SK-N-SH (cell line): ENCODE data around the gene ZKSCAN5. TPM values are rescaled to one million over a fixed set of nuclear protein-coding genes. Genes with fewer than 3 reads are reported as not detected.

Experiments used
- CTCF ChIA-PET: fragments of 300-600, 350-600 bp; formaldehyde crosslinking; extraction: SDS; loops from one replicate; lab custom pipeline; 2021; lab: Yijun Ruan, JAX
- POLR2A ChIA-PET: fragments of 350-600 bp; sonication (Branson Sonifier 250); formaldehyde crosslinking; extraction: SDS; loops from one replicate; lab custom pipeline; 2020; ENCODE audit warnings: antibody characterized with exemption, inconsistent platforms; lab: Yijun Ruan, JAX
- DNase-seq: peaks from one replicate; pipeline ENCODE4 v3.0.0; 2012
- H2AFZ ChIP-seq: fragments of 200-600 bp; sonication (generic); 2 replicates; pipeline ENCODE4 v1.8.1; 2016; ENCODE audit warnings: antibody characterized with exemption, mild to moderate bottlenecking, low read depth
- H3F3A ChIP-seq: fragments of 200-600 bp; sonication (generic); replicated peaks from 2 replicates; pipeline ENCODE3; 2016; ENCODE audit warnings: antibody characterized with exemption, mild to moderate bottlenecking; ENCODE audit not compliant: insufficient read depth
- H3K27ac ChIP-seq, 2 experiments: fragments of 200-500 bp in 1 of 2; fragments of 200-600 bp in 1 of 2; sonication (Bioruptor generic) in 1 of 2; sonication (generic), shearing (Covaris generic) in 1 of 2; 2 replicates each; pipeline versions ENCODE4 v1.5.1 to v1.6.1; 2014 to 2016; ENCODE audit warnings: low read depth in 2 of 2, inconsistent platforms in 1 of 2, low read length in 1 of 2, mild to moderate bottlenecking in 1 of 2, mixed read lengths in 1 of 2
- H3K27me3 ChIP-seq: fragments of 200-600 bp; sonication (generic), shearing (Covaris generic); 2 replicates; pipeline ENCODE4 v1.6.1; 2016; ENCODE audit warnings: mixed run types; ENCODE audit not compliant: insufficient read depth
- H3K36me3 ChIP-seq, 2 experiments: fragments of 200-500 bp in 1 of 2; fragments of 200-600 bp in 1 of 2; sonication (Bioruptor generic) in 1 of 2; sonication (generic) in 1 of 2; replicated peaks in 1 of 2; 2 replicates each; pipeline versions ENCODE3 to v1.5.1; 2014 to 2016; ENCODE audit warnings: low read length in 1 of 2, mild to moderate bottlenecking in 1 of 2; ENCODE audit not compliant: insufficient read depth in 2 of 2, control insufficient read depth in 1 of 2
- H3K4me1 ChIP-seq, 2 experiments: fragments of 200-500 bp in 1 of 2; fragments of 200-600 bp in 1 of 2; sonication (Bioruptor generic) in 1 of 2; sonication (generic), shearing (Covaris generic) in 1 of 2; 2 replicates each; pipeline versions ENCODE4 v1.5.1 to v1.6.1; 2014 to 2016; ENCODE audit warnings: low read depth in 1 of 2, low read length in 1 of 2, mixed run types in 1 of 2; ENCODE audit not compliant: insufficient read depth in 2 of 2, control insufficient read depth in 1 of 2
- H3K4me2 ChIP-seq: fragments of 200-600 bp; sonication (generic), shearing (Covaris generic); 2 replicates; pipeline ENCODE4 v1.6.1; 2017; ENCODE audit warnings: mixed run types
- H3K4me3 ChIP-seq, 2 experiments: fragments of 200-500 bp in 1 of 2; fragments of 200-600 bp in 1 of 2; sonication (Bioruptor generic) in 1 of 2; sonication (generic), shearing (Covaris generic) in 1 of 2; 2 replicates each; pipeline versions ENCODE4 v1.5.1 to v1.8.1; 2014 to 2016; ENCODE audit warnings: low read depth in 2 of 2, inconsistent platforms in 1 of 2, low read length in 1 of 2, mild to moderate bottlenecking in 1 of 2, mixed read lengths in 1 of 2, moderate library complexity in 1 of 2
- H3K79me2 ChIP-seq: fragments of 200-600 bp; sonication (generic); 2 replicates; pipeline ENCODE4 v1.8.1; 2017; ENCODE audit warnings: mild to moderate bottlenecking; ENCODE audit not compliant: insufficient read depth
- H3K9ac ChIP-seq: fragments of 200-600 bp; sonication (generic); 2 replicates; pipeline ENCODE4 v1.6.1; 2017; ENCODE audit warnings: mixed run types
- H3K9me2 ChIP-seq: fragments of 200-600 bp; sonication (generic); 2 replicates; pipeline ENCODE4 v1.6.1; 2017; ENCODE audit warnings: mixed run types
- H3K9me3 ChIP-seq: fragments of 200-600 bp; sonication (generic); 2 replicates; pipeline ENCODE4 v1.6.1; 2017; ENCODE audit warnings: mixed run types, mild to moderate bottlenecking, moderate library complexity
- H4K20me1 ChIP-seq: fragments of 200-600 bp; sonication (generic); 2 replicates; pipeline ENCODE4 v1.6.1; 2017; ENCODE audit warnings: mild to moderate bottlenecking, mixed run types; ENCODE audit not compliant: insufficient read depth
- CTCF ChIP-seq: fragments of 200-600 bp; sonication (generic); IDR thresholded peaks from 2 replicates; pipeline ENCODE4 v1.6.1; 2017; ENCODE audit warnings: antibody characterized with exemption, mild to moderate bottlenecking, moderate library complexity
- ELF1 ChIP-seq: IDR thresholded peaks from 2 replicates; pipeline ENCODE4 v1.4.0; 2012
- FOSL2 ChIP-seq: IDR thresholded peaks from 2 replicates; pipeline ENCODE4 v1.4.0; 2012; ENCODE audit warnings: low read depth, mild to moderate bottlenecking, moderate library complexity, borderline replicate concordance
- FOXM1 ChIP-seq: IDR thresholded peaks from 2 replicates; pipeline ENCODE4 v1.4.0; 2012; ENCODE audit warnings: low read depth, mild to moderate bottlenecking
- JUND ChIP-seq: IDR thresholded peaks from 2 replicates; pipeline ENCODE4 v1.4.0; 2012
- MEF2A ChIP-seq: IDR thresholded peaks from 2 replicates; pipeline ENCODE4 v1.4.0; 2012; ENCODE audit warnings: low read depth, borderline replicate concordance
- NRF1 ChIP-seq: IDR thresholded peaks from 2 replicates; pipeline ENCODE4 v1.6.1; 2012; ENCODE audit warnings: low read depth, mild to moderate bottlenecking, low read length
- POLR2AphosphoS5 ChIP-seq: IDR thresholded peaks from 2 replicates; pipeline ENCODE4 v1.6.1; 2012; ENCODE audit warnings: low read depth, low read length
- RAD21 ChIP-seq: IDR thresholded peaks from 2 replicates; pipeline ENCODE4 v1.6.1; 2012; ENCODE audit warnings: mild to moderate bottlenecking, low read length
- RCOR1 ChIP-seq: fragments of 150-350 bp; IDR thresholded peaks from 2 replicates; pipeline ENCODE4 v1.6.1; 2017; ENCODE audit warnings: antibody characterized with exemption, low read length
- REST ChIP-seq: IDR thresholded peaks from 2 replicates; pipeline ENCODE4 v1.6.1; 2012; ENCODE audit warnings: mild to moderate bottlenecking, low read depth, low read length, moderate library complexity
- RFX5 ChIP-seq: IDR thresholded peaks from 2 replicates; pipeline ENCODE4 v1.6.1; 2012; ENCODE audit warnings: mild to moderate bottlenecking, improper control_type of control experiment, low read length
- SIN3A ChIP-seq: IDR thresholded peaks from 2 replicates; pipeline ENCODE4 v1.6.1; 2012; ENCODE audit warnings: low read depth, mild to moderate bottlenecking, low read length, moderate library complexity, borderline replicate concordance
- SMC3 ChIP-seq: IDR thresholded peaks from 2 replicates; pipeline ENCODE4 v1.6.1; 2012; ENCODE audit warnings: low read depth, low read length, improper control_type of control experiment
- USF1 ChIP-seq: IDR thresholded peaks from 2 replicates; pipeline ENCODE4 v1.4.0; 2012; ENCODE audit warnings: low read depth, borderline replicate concordance
- USF2 ChIP-seq: fragments of 150-350 bp; IDR thresholded peaks from 2 replicates; pipeline ENCODE4 v1.6.1; 2017; ENCODE audit warnings: antibody characterized with exemption, low read length, low read depth, borderline replicate concordance
- WGBS: methylation state at CpG from one replicate; pipeline ENCODE4 v1.1.6; 2017; ENCODE audit warnings: low lambda C conversion rate; 5-methylcytosine and 5-hydroxymethylcytosine counted together
- polyA plus RNA-seq, 3 experiments: library from polyadenylated mRNA; depleted of rRNA; stranded (reverse); fragments of >200 nt; gene quantifications; 2 replicates each; pipeline ENCODE4 v1.2.3, GENCODE V29; 2012

ZKSCAN5 gene
- polyA plus RNA-seq, 1 of the 3 experiments (the other 2 are of a cell fraction) = 7.5 TPM

- peak; percentile 94 for TF ChIP-seq USF2
- no peak for TF ChIP-seq MEF2A
- peak; percentile 27; the same call in 1 of the 2 replicates for TF ChIP-seq ELF1
- TF ChIP-seq USF1 = peak; percentile 99
- TF ChIP-seq RFX5 = peak; percentile 86
- peak; percentile 71 for TF ChIP-seq RCOR1
- no peak for TF ChIP-seq FOSL2
- TF ChIP-seq POLR2AphosphoS5 = peak; percentile 69
These were observed 31.7 kb upstream of the ZKSCAN5 start, which contains the start of gene ZNF789 (continued) for GRCh38 chr7:99472561-99473314.

GRCh38 chr7:99473315-99473596 lies 31.2 kb upstream of the ZKSCAN5 start:
- Histone ChIP-seq H3F3A (peaks cover 16% of the 10 kb centered on the region), H3K79me2 (peaks cover 55% of the 10 kb centered on the region), H3K9me3 (no peaks in the 10 kb centered on the region), H4K20me1 (no peaks in the 10 kb centered on the region), H3K27me3 (no peaks in the 10 kb centered on the region), H3K27ac (peak overlapping the region; percentile 64 to 91; a peak in 3 of 4 replicates), H3K36me3 (peaks cover 5% of the 10 kb centered on the region in 2 experiments), H3K9me2 (no peaks in the 10 kb centered on the region), H3K4me2 (peak overlapping the region; percentile 98), H3K4me1 (peaks cover 5 to 8% of the 10 kb centered on the region in 2 experiments; a peak in 2 of 4 replicates), H3K4me3 (peak overlapping the region; percentile 69 to 100)
- DNase-seq = peak; percentile 70
- 8% methylated on average over 7 of the region's 7 CpGs for WGBS
- POLR2A ChIA-PET = interaction anchor here (1.6 kb wide), 1 partner anchor 27 kb away, joined by 7 read pairs; the partner anchor contains the start of gene ZNF394
- CTCF ChIA-PET = interaction anchor here (1.0 kb wide), 1 partner anchor 24 kb away, joined by 3 read pairs; no protein-coding TSS in a partner anchor
- TF ChIP-seq REST = no peak
- TF ChIP-seq NRF1 = no peak
- TF ChIP-seq ELF1 = peak; percentile 69
- TF ChIP-seq MEF2A = no peak
- TF ChIP-seq CTCF = no peak
- peak; percentile 21; the same call in 1 of the 2 replicates for TF ChIP-seq RCOR1
- TF ChIP-seq JUND = no peak
- TF ChIP-seq SMC3 = no peak
- no peak for TF ChIP-seq FOXM1
- TF ChIP-seq SIN3A = peak; percentile 16; the same call in 1 of the 2 replicates
- peak; percentile 38 for TF ChIP-seq USF2
- no peak for TF ChIP-seq RAD21
- TF ChIP-seq, all 33 proteins: peak for 4
- Histone ChIP-seq H2AFZ (peak overlapping the region; percentile 83), H3K9ac (peak overlapping the region; percentile 87)
